ENCODE data around the gene KCNK5. TPM values are rescaled to one million over a fixed set of nuclear protein-coding genes. Genes with fewer than 3 reads are reported as not detected.
A peak's percentile ranks its signal among the peaks of the same experiment; 100 is the strongest.

Gene KCNK5
- total and polyA plus RNA-seq, 9 of the 15 experiments (the other 6 are each of a cell fraction or from before 2014, with no cell fraction given): 1.5 to 45.8 (median 25.8) TPM

DNA sequence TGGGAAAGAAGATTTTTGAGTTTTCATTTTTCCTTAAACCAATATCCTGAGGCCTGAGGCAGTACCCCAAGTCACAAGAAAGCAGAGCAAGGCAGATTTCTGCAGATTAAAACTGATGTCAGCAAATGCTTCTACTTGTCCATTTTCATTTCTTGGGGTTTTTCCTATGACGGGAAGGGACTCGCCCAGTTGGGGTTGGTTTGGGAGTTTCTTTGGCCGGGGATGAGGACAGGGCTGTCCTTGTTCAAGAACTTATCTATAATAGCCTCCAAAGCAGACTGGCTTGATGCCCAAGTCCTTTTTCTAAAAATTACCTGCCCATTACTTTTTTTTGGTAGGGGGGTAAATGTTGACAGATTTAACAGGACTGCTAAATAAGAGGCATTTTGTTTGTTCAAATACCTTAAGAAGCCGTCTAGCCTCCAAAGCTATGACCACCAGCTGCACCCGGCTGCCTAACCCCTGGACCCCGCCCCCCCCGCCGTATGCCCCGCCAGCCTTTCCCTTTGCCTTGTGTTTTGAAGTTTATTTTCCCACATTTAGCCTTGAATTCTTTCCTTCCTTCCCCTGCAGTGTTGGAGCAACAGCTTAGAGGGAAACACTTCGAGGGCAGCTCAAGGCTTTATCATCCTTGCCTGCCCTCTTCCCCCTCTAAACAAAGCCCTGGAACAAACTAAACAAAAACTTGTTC, 2.5 kb downstream of the KCNK5 start:
- no TSS peak for BruUV-seq (replicated peaks)
- H3K36me3 ChIP-seq (ENCODE audit: control insufficient read depth, insufficient read depth, low read length): peaks cover 39% of the 10 kb centered on the region
- no peaks in the 10 kb centered on the region for H3K27me3 ChIP-seq (ENCODE audit: control insufficient read depth in 2 of 2, insufficient read depth in 2 of 2, low read length in 2 of 2)
- intact Hi-C loops (cut with micrococcal nuclease): loop anchor here (5.0 to 10.0 kb wide), 2 partner anchors 59 to 112 kb away; partner anchors contain the start of gene SAYSD1
- H3K79me2 ChIP-seq (ENCODE audit: control insufficient read depth, insufficient read depth, low read length): peaks cover 75% of the 10 kb centered on the region
- H4K20me1 ChIP-seq (replicated peaks; ENCODE audit: control insufficient read depth, insufficient read depth, low read length): peaks cover 8% of the 10 kb centered on the region; the same call in 1 of the 2 replicates
- H3K4me2 ChIP-seq (ENCODE audit: insufficient read depth, low read length): peak overlapping the region; percentile 91
- peak overlapping the region; percentile 92 for H3K27ac ChIP-seq (ENCODE audit: extremely low read depth, low read depth, low read length)
- TF ChIP-seq PURB (CRISPR knock-in tag; IDR thresholded peaks at IDR 0.05; ENCODE audit: low read depth) (no peak), CHD1 (IDR thresholded peaks at IDR 0.05; ENCODE audit: low read length) (peak; percentile 74), SIN3A (IDR thresholded peaks at IDR 0.05; ENCODE audit: borderline replicate concordance in 2 of 2, control insufficient read depth in 1 of 2, low read depth in 2 of 2, low read length in 2 of 2) (0 out of 4 replicates have a peak, but pooled peaks of 1 of the 2 experiments have one; percentile 37), NFIC (IDR thresholded peaks at IDR 0.05) (peak; percentile 27; the same call in 1 of the 2 replicates), VEZF1 (CRISPR knock-in tag; IDR thresholded peaks at IDR 0.05) (peak; percentile 33; the same call in 1 of the 2 replicates), FUS (optimal IDR thresholded peaks at IDR 0.05; ENCODE audit: low read depth, low read length) (no peak)
- CTCF ChIA-PET (ENCODE audit: low intra/inter-chr PET ratio): no interaction called here
- in situ Hi-C loops (cut with MboI): no loop called here
- H3K9ac ChIP-seq (ENCODE audit: insufficient read depth in 1 of 2, low read depth in 2 of 2, low read length in 2 of 2): peak overlapping the region; percentile 82 to 96; a peak in 3 of 4 replicates
- FAIRE-seq (no peak), DNase-seq (ENCODE audit: extremely low read depth in 1 of 4, low spot score in 3 of 4) (no peak), ATAC-seq (no peak)
- POLR2A ChIA-PET: interaction anchor here (0.7 to 3.7 kb wide), 8 partner anchors 9 to 1306 kb away, joined by 3 to 33 read pairs (median 4); no protein-coding TSS in a partner anchor
- peak overlapping the region; percentile 73 for H3K4me3 ChIP-seq
- H3K9me3 ChIP-seq (replicated peaks; ENCODE audit: control insufficient read depth, insufficient read depth, low read depth, low read length): no peaks in the 10 kb centered on the region
- H2AFZ ChIP-seq (ENCODE audit: low read depth, low read length): no peak overlapping the region
- under 1% methylated on average over 10 of the region's 10 CpGs for WGBS (ENCODE audit: insufficient coverage, low coverage, missing lambda C conversion rate)
- H3K4me1 ChIP-seq (replicated peaks in 1 of 2; ENCODE audit: control insufficient read depth in 2 of 2, insufficient read depth in 2 of 2, low read length in 2 of 2): peaks cover 53 to 54% of the 10 kb centered on the region in 2 experiments
- H3K9me1 ChIP-seq (ENCODE audit: control insufficient read depth, insufficient read depth, low read length): no peaks in the 10 kb centered on the region
